H1 (cell line): ENCODE measurements around the gene PDE4C. TPM values are rescaled to one million over a fixed set of nuclear protein-coding genes. Genes with fewer than 3 reads are reported as not detected.

Experiments
- CTCF ChIA-PET: fragments of 300-600 bp; sonication (Branson Sonifier 250); formaldehyde crosslinking; loops from one replicate; lab custom pipeline; 2021; ENCODE audit not compliant: partially characterized antibody; lab: Charles Lee
- POLR2A ChIA-PET: fragments of 300-600 bp; sonication (Branson Sonifier 250); formaldehyde crosslinking; loops from one replicate; lab custom pipeline; 2021; ENCODE audit warnings: inconsistent platforms; ENCODE audit not compliant: partially characterized antibody; lab: Charles Lee
- DNase-seq, 2 experiments: peaks; one replicate each; pipeline versions ENCODE4 v3.0.0 to v3.0.0-alpha.2; 2010 to 2022; ENCODE audit warnings: low spot score in 2 of 2, low read depth in 1 of 2, mixed read lengths in 1 of 2
- FAIRE-seq: peaks from 2 replicates; lab custom pipeline; 2011; peaks lifted over from hg19 to GRCh38; lab: Jason Lieb, UNC
- H2AFZ ChIP-seq: 2 replicates; pipeline ENCODE4 v1.8.1; 2012; ENCODE audit warnings: low read length, inconsistent platforms
- H2AK5ac ChIP-seq: 2 replicates; pipeline ENCODE4 v1.6.1; 2013; ENCODE audit warnings: low read depth, low read length
- H2BK120ac ChIP-seq: replicated peaks from 2 replicates; pipeline ENCODE3; 2013; ENCODE audit warnings: low read depth, low read length, inconsistent platforms
- H2BK12ac ChIP-seq: 2 replicates; pipeline ENCODE4 v1.6.1; 2013; ENCODE audit warnings: low read depth, low read length
- H2BK15ac ChIP-seq: 2 replicates; pipeline ENCODE4 v1.6.1; 2013; ENCODE audit warnings: low read length
- H2BK20ac ChIP-seq: 2 replicates; pipeline ENCODE4 v1.6.1; 2013; ENCODE audit warnings: low read length
- H2BK5ac ChIP-seq: 2 replicates; pipeline ENCODE4 v1.6.1; 2013; ENCODE audit warnings: low read depth, low read length
- H3K14ac ChIP-seq: 2 replicates; pipeline ENCODE4 v1.6.1; 2013; ENCODE audit warnings: inconsistent platforms; ENCODE audit not compliant: insufficient read length
- H3K18ac ChIP-seq: 2 replicates; pipeline ENCODE4 v1.6.1; 2013; ENCODE audit warnings: low read length; ENCODE audit errors: extremely low read depth
- H3K23ac ChIP-seq: 2 replicates; pipeline ENCODE4 v1.6.1; 2013; ENCODE audit warnings: inconsistent platforms; ENCODE audit not compliant: insufficient read length
- H3K23me2 ChIP-seq: 2 replicates; pipeline ENCODE4 v1.6.1; 2013; ENCODE audit warnings: low read depth, low read length
- H3K27ac ChIP-seq: 2 replicates; pipeline ENCODE4 v1.6.1; 2011; ENCODE audit warnings: low read depth, low read length, inconsistent platforms
- H3K27me3 ChIP-seq, 4 experiments: replicated peaks in 1 of 4; 1 replicate in 1 of 4; 2 replicates in 3 of 4; pipeline versions ENCODE4 v1.6.1 to v1.8.1; 2011 to 2013; ENCODE audit warnings: low read length in 3 of 4, mild to moderate bottlenecking in 3 of 4, inconsistent platforms in 2 of 4, mixed read lengths in 2 of 4, moderate library complexity in 1 of 4; ENCODE audit not compliant: control insufficient read depth in 3 of 4, insufficient read depth in 3 of 4; ENCODE audit errors: extremely low read depth in 1 of 4
- H3K36me3 ChIP-seq, 4 experiments: 2 replicates each; pipeline versions ENCODE4 v1.6.1 to v1.8.1; 2011 to 2013; ENCODE audit warnings: mild to moderate bottlenecking in 4 of 4, low read length in 3 of 4, moderate library complexity in 2 of 4, control low read depth in 1 of 4, inconsistent platforms in 1 of 4; ENCODE audit not compliant: insufficient read depth in 4 of 4, control insufficient read depth in 2 of 4
- H3K4ac ChIP-seq: replicated peaks from 2 replicates; pipeline ENCODE3; 2013; ENCODE audit warnings: low read length, low read depth, mixed read lengths, inconsistent platforms; ENCODE audit not compliant: insufficient read length
- H3K4me1 ChIP-seq, 4 experiments: replicated peaks in 1 of 4; 1 replicate in 1 of 4; 2 replicates in 3 of 4; pipeline versions ENCODE4 v1.6.1 to v1.8.1; 2011 to 2013; ENCODE audit warnings: low read length in 3 of 4, inconsistent platforms in 2 of 4, mixed read lengths in 1 of 4; ENCODE audit not compliant: insufficient read depth in 4 of 4, control insufficient read depth in 3 of 4
- H3K4me2 ChIP-seq, 2 experiments: 2 replicates each; pipeline versions ENCODE4 v1.6.1 to v1.8.1; 2011 to 2013; ENCODE audit warnings: low read depth in 2 of 2, low read length in 2 of 2, control low read depth in 1 of 2, inconsistent platforms in 1 of 2, mild to moderate bottlenecking in 1 of 2; ENCODE audit not compliant: insufficient read depth in 1 of 2
- H3K4me3 ChIP-seq, 4 experiments: fragments of 200-600, 300-600 bp in 1 of 4; sonication (generic), shearing (Covaris generic), sonication (Bioruptor Twin) in 1 of 4; 2 replicates each; pipeline versions ENCODE4 v1.5.1 to v1.8.1; 2011 to 2016; ENCODE audit warnings: low read length in 4 of 4, low read depth in 3 of 4, control low read depth in 2 of 4, inconsistent platforms in 2 of 4, mild to moderate bottlenecking in 2 of 4, mixed read lengths in 1 of 4, moderate library complexity in 1 of 4; ENCODE audit not compliant: insufficient read depth in 2 of 4; ENCODE audit errors: extremely low read depth in 1 of 4
- H3K56ac ChIP-seq: replicated peaks from 2 replicates; pipeline ENCODE3; 2013; ENCODE audit warnings: low read depth, mild to moderate bottlenecking, mixed read lengths, low read length, inconsistent platforms; ENCODE audit not compliant: insufficient read length
- H3K79me1 ChIP-seq: 2 replicates; pipeline ENCODE4 v1.6.1; 2013; ENCODE audit warnings: low read depth, low read length, control low read depth
- H3K79me2 ChIP-seq, 2 experiments: 2 replicates each; pipeline versions ENCODE4 v1.6.1 to v1.8.1; 2012 to 2013; ENCODE audit warnings: low read length in 2 of 2, mild to moderate bottlenecking in 2 of 2, inconsistent platforms in 1 of 2; ENCODE audit not compliant: insufficient read depth in 2 of 2, control insufficient read depth in 1 of 2
- H3K9ac ChIP-seq, 4 experiments: replicated peaks in 1 of 4; 1 replicate in 1 of 4; 2 replicates in 3 of 4; pipeline versions ENCODE4 v1.6.1 to v1.8.1; 2011 to 2013; ENCODE audit warnings: low read depth in 3 of 4, low read length in 3 of 4, control low read depth in 2 of 4, mild to moderate bottlenecking in 2 of 4, moderate library complexity in 2 of 4, inconsistent platforms in 1 of 4; ENCODE audit errors: extremely low read depth in 1 of 4
- H3K9me3 ChIP-seq, 2 experiments: 2 replicates each; pipeline versions ENCODE4 v1.6.1 to v1.8.1; 2012 to 2013; ENCODE audit warnings: mild to moderate bottlenecking in 2 of 2, moderate library complexity in 2 of 2, control low read depth in 1 of 2, inconsistent platforms in 1 of 2, low read depth in 1 of 2, low read length in 1 of 2, mixed read lengths in 1 of 2; ENCODE audit not compliant: insufficient read depth in 2 of 2
- H4K20me1 ChIP-seq, 2 experiments: replicated peaks in 1 of 2; 2 replicates each; pipeline versions ENCODE3 to v1.8.1; 2011 to 2013; ENCODE audit warnings: inconsistent platforms in 2 of 2, low read length in 2 of 2, mild to moderate bottlenecking in 1 of 2; ENCODE audit not compliant: insufficient read depth in 2 of 2, control insufficient read depth in 1 of 2
- H4K5ac ChIP-seq: 2 replicates; pipeline ENCODE4 v1.6.1; 2013; ENCODE audit warnings: low read length, low read depth, mixed read lengths, inconsistent platforms; ENCODE audit not compliant: insufficient read length
- H4K8ac ChIP-seq: 2 replicates; pipeline ENCODE4 v1.8.0; 2013; ENCODE audit warnings: mild to moderate bottlenecking, moderate library complexity, low read length, inconsistent platforms; ENCODE audit not compliant: insufficient read depth; ENCODE audit errors: extremely low read depth
- H4K91ac ChIP-seq: replicated peaks from 2 replicates; pipeline ENCODE3; 2013; ENCODE audit warnings: low read length, mixed read lengths, inconsistent platforms; ENCODE audit not compliant: insufficient read length
- BACH1 ChIP-seq: IDR thresholded peaks from 2 replicates; pipeline ENCODE4 v1.6.1; 2012; ENCODE audit warnings: low read length, improper control_type of control experiment
- CHD1 ChIP-seq: IDR thresholded peaks from 2 replicates; pipeline ENCODE4 v1.6.1; 2012; ENCODE audit warnings: low read depth, low read length, improper control_type of control experiment
- CREB1 ChIP-seq: IDR thresholded peaks from 2 replicates; pipeline ENCODE4 v1.6.1; 2012; ENCODE audit warnings: inconsistent platforms
- FOSL1 ChIP-seq: IDR thresholded peaks from 2 replicates; pipeline ENCODE4 v1.6.1; 2011; ENCODE audit warnings: mild to moderate bottlenecking, low read depth, low read length, moderate library complexity; ENCODE audit not compliant: insufficient read depth
- GTF2F1 ChIP-seq: IDR thresholded peaks from 2 replicates; pipeline ENCODE4 v1.6.1; 2012; ENCODE audit warnings: low read depth, low read length, improper control_type of control experiment, borderline replicate concordance
- HDAC6 ChIP-seq: IDR thresholded peaks from one replicate; pipeline ENCODE4 v1.7.1; 2012; ENCODE audit warnings: low read depth, mild to moderate bottlenecking, inconsistent platforms, low read length, moderate library complexity
- JUN ChIP-seq: IDR thresholded peaks from 2 replicates; pipeline ENCODE4 v1.6.1; 2011; ENCODE audit warnings: low read depth, mild to moderate bottlenecking, improper control_type of control experiment, low read length
- KDM5A ChIP-seq: fragments of 200-600 bp; IDR thresholded peaks from 2 replicates; pipeline ENCODE4 v1.7.1; 2012; ENCODE audit warnings: mild to moderate bottlenecking, low read length, inconsistent platforms, mixed read lengths
- POLR2A ChIP-seq, 2 experiments: IDR thresholded peaks; 1 replicate in 1 of 2; 2 replicates in 1 of 2; pipeline ENCODE4 v1.6.1; 2011; ENCODE audit warnings: low read depth in 2 of 2, low read length in 2 of 2, mild to moderate bottlenecking in 2 of 2; ENCODE audit errors: control extremely low read depth in 1 of 2
- POU5F1 ChIP-seq: IDR thresholded peaks from 2 replicates; pipeline ENCODE4 v1.6.1; 2011; ENCODE audit warnings: low read depth, mild to moderate bottlenecking, low read length, moderate library complexity
- RXRA ChIP-seq: IDR thresholded peaks from 2 replicates; pipeline ENCODE4 v1.6.1; 2011; ENCODE audit warnings: low read depth, mild to moderate bottlenecking, low read length, moderate library complexity; ENCODE audit not compliant: insufficient read depth
- SIX5 ChIP-seq: IDR thresholded peaks from 2 replicates; pipeline ENCODE4 v1.6.1; 2011; ENCODE audit warnings: mild to moderate bottlenecking, low read depth, low read length
- YY1 ChIP-seq: IDR thresholded peaks from 2 replicates; pipeline ENCODE4 v1.6.1; 2011; ENCODE audit warnings: low read depth, mild to moderate bottlenecking, low read length
- ZNF274 ChIP-seq: IDR thresholded peaks from 2 replicates; pipeline ENCODE4 v1.7.0; 2012; ENCODE audit warnings: low read length, borderline replicate concordance; ENCODE audit errors: extremely low read depth
- WGBS, 2 experiments: shearing (Covaris generic) in 1 of 2; methylation state at CpG; one replicate each; pipeline versions ENCODE4 v1.1.6 to v1.1.7; 2013 to 2015; ENCODE audit warnings: low lambda C conversion rate in 2 of 2, mixed read lengths in 2 of 2, inconsistent platforms in 1 of 2, low coverage in 1 of 2, missing lambda C conversion rate in 1 of 2; ENCODE audit not compliant: insufficient replicate concordance in 2 of 2, insufficient coverage in 1 of 2, insufficient read length in 1 of 2; ENCODE audit errors: extremely low coverage in 1 of 2, missing lambda C conversion rate in 1 of 2; 5-methylcytosine and 5-hydroxymethylcytosine counted together
- polyA plus RNA-seq, 7 experiments: library from polyadenylated mRNA; depleted of rRNA in 3 of 7; stranded (reverse) in 5 of 7; unstranded in 2 of 7; fragments of >200 nt in 5 of 7; fragments of 200-250 nt in 2 of 7; gene quantifications; 1 replicate in 5 of 7; 2 replicates in 1 of 7; 4 replicates in 1 of 7; pipeline versions ENCODE4 v1.2.1 to v1.2.3, GENCODE V29; 2011 to 2013; ENCODE audit warnings: missing spikeins in 2 of 7, mixed read lengths in 2 of 7
- total RNA-seq: library from RNA; stranded (reverse); fragmentation: NEBNext Ultra II Directional; extraction: Animal tissue kit (Norgen Biotek cat#: 25700); gene quantifications from 2 replicates; pipeline ENCODE4 v1.2.1, GENCODE V29; 2021

Gene PDE4C
- total and polyA plus RNA-seq, 2 of the 8 experiments (the other 6 are each of a cell fraction or from before 2014, with no cell fraction given): 2.7 to 3.1 TPM

GRCh38 chr19:18263324-18264136, 37.3 kb upstream of the PDE4C start:
- Histone ChIP-seq H3K9me3 (no peaks in the 10 kb centered on the region), H3K4me3 (no peak overlapping the region), H3K4me1 (no peaks in the 10 kb centered on the region), H2AK5ac (no peak overlapping the region), H4K5ac (no peak overlapping the region), H3K23ac (no peak overlapping the region), H3K23me2 (no peaks in the 10 kb centered on the region; the same call in 1 of the 2 replicates), H3K79me2 (no peaks in the 10 kb centered on the region), H3K9ac (no peak overlapping the region), H3K36me3 (no peaks in the 10 kb centered on the region; a peak in 1 of 8 replicates), H2AFZ (no peak overlapping the region), H2BK15ac (0 out of 2 replicates have a peak overlapping the region, but pooled peaks have one; percentile 29), H3K79me1 (no peaks in the 10 kb centered on the region; the same call in 1 of the 2 replicates), H4K8ac (no peak overlapping the region), H3K27me3 (peaks cover 0 to 10% (median 0%) of the 10 kb centered on the region in 4 experiments; a peak in 3 of 7 replicates), H2BK20ac (no peak overlapping the region), H3K18ac (no peak overlapping the region), H2BK5ac (no peak overlapping the region), H3K56ac (no peak overlapping the region), H4K20me1 (peaks cover 0 to 1% of the 10 kb centered on the region in 2 experiments), H4K91ac (no peak overlapping the region), H3K14ac (no peak overlapping the region), H3K4ac (no peak overlapping the region), H3K4me2 (no peak overlapping the region), H2BK12ac (no peak overlapping the region), H2BK120ac (no peak overlapping the region), H3K27ac (no peak overlapping the region)
- FAIRE-seq (no peak), DNase-seq (no peak)
- WGBS, 2 experiments: 84% methylated on average over 16 of the region's 16 CpGs; no CpG with 5 or more reads in 1 of the 2 experiments
- TF ChIP-seq BACH1 (no peak), FOSL1 (no peak), CREB1 (no peak), JUN (no peak), POU5F1 (no peak), KDM5A (no peak), CHD1 (no peak), POLR2A (IDR thresholded peaks at IDR 0.05; ENCODE audit: control extremely low read depth in 1 of 2, low read depth in 2 of 2, low read length in 2 of 2) (no peak), ZNF274 (no peak), YY1 (no peak), HDAC6 (no peak), RXRA (no peak), GTF2F1 (no peak), SIX5 (no peak)
- ChIA-PET CTCF (interaction anchor here (0.6 to 3.9 kb wide), 6 partner anchors 9 to 102 kb away, joined by 3 to 21 read pairs (median 3); a partner anchor contains a TSS), POLR2A (interaction anchor here (0.6 to 3.8 kb wide), 9 partner anchors 8 to 56 kb away, joined by 3 to 19 read pairs (median 4); partner anchors contain the start of genes IQCN and JUND)
